ENCODE results near the gene CCL15.

DNA sequence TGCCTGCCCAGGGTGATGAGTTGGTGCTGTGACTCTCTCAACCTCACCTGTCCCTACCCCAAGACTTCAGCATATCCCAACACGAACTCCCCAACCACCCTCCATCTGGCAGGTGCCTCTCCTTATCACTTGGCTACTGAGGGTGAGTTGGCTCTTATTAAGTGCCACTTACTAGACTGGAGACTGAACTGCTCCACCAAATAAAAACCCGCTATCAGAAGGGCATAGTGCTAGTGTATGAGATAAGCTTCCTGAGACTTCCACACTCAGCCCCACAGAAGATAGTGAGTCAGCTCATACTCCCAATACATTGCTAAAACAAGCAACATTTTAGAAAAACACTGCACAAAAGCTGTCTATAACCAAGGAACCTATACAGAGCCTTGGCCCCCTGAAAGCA is 46.7 kb upstream of the CCL15 start:
- TF ChIP-seq, protein P1, sequence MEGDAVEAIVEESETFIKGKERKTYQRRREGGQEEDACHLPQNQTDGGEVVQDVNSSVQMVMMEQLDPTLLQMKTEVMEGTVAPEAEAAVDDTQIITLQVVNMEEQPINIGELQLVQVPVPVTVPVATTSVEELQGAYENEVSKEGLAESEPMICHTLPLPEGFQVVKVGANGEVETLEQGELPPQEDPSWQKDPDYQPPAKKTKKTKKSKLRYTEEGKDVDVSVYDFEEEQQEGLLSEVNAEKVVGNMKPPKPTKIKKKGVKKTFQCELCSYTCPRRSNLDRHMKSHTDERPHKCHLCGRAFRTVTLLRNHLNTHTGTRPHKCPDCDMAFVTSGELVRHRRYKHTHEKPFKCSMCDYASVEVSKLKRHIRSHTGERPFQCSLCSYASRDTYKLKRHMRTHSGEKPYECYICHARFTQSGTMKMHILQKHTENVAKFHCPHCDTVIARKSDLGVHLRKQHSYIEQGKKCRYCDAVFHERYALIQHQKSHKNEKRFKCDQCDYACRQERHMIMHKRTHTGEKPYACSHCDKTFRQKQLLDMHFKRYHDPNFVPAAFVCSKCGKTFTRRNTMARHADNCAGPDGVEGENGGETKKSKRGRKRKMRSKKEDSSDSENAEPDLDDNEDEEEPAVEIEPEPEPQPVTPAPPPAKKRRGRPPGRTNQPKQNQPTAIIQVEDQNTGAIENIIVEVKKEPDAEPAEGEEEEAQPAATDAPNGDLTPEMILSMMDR (IDR thresholded peaks at IDR 0.05 in 8 of 11, conservative IDR thresholded peaks at IDR 0.05 in 3 of 11): no peak
- TF ChIP-seq POLR2AphosphoS5 (IDR thresholded peaks at IDR 0.05) (no peak), POLR2A (IDR thresholded peaks at IDR 0.05) (no peak)
